Renal pelvis (tissue), 4 donors: ENCODE results near the gene TOMM40L. TPM values are rescaled to one million over a fixed set of nuclear protein-coding genes. Genes with fewer than 3 reads are reported as not detected.
"Not testable (repeated sequence)": the region's sequence is repeated elsewhere in the genome, so short reads cannot be mapped to it uniquely, and the experiment has no call there.

Experiments used
- DNase-seq: peaks from one replicate; pipeline ENCODE4 v3.0.0-alpha.2; 2013
- polyA plus RNA-seq, 3 donors: library from polyadenylated mRNA; unstranded; fragments of 120-200 nt; gene quantifications; one replicate each; pipeline ENCODE4 v1.2.1, GENCODE V29; 2013; ENCODE audit not compliant: insufficient read length in 3 of 3

The TOMM40L gene
- polyA plus RNA-seq, 3 donors = 14.3 to 16.5 (median 14.4) TPM

DNA sequence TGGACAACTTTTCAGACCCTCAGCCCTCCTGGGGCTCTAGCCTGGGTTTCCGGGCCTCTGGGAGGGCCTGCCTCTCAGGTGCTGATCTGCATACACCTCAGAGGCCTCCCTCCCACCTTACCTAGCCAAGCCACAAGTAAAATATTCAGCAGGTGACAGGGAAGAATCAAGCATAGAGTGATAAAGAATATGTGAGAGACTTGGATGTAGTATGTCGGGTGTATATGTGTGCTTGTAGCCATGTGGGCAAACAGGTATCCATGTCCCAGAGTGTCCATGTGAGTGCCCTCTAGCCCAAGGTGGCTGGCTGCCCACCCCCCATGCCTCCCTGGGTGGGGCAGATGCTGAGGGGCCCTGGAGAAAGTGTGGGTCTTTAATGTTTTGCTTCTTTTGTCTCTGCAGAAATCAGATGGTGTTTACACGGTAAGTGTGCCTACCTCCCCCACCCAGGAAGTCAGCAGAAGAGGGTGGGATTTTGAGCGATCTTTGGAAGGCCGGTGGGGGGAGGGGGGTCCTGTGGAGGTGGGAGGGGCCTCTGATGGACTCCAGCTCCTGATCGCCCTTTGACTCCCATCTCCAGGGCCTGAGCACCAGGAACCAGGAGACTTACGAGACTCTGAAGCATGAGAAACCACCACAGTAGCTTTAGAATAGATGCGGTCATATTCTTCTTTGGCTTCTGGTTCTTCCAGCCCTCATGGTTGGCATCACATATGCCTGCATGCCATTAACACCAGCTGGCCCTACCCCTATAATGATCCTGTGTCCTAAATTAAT, 7.4 kb upstream of the TOMM40L start:
- no peak for DNase-seq

DNA sequence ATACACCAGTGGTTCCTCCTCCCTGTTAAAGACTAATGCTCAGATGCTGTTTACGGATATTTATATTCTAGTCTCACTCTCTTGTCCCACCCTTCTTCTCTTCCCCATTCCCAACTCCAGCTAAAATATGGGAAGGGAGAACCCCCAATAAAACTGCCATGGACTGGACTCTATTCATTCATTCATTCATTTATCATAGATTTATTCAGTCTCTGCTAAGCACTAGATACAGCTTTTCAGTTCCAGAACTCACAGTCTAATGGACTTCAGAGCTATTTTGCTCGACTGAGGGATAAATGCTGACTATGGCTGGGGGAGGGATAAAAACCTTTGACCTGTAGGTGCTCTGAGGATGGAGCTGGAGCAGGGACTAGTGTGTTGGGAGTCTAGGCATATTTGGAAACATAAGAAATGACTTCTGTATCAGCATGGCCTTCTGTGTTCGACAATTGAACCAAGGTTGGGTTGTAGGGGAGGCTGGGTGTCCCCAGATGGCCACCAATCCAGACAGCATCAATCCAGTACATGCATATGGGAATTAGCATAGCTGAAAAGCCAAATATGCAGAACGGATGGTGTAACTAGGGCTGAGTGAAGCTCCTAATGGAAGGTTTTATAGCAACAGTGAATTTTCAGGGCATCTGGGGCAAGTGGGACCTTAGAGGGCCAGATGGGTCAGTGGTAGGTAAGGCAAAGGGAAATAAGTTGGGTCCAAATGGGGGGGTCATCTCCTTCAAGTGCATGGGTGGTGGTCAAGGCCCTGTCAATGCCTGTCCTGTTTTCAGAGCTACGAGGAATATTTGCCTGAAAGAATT, 6.6 kb upstream of the TOMM40L start:
- no peak for DNase-seq

DNA sequence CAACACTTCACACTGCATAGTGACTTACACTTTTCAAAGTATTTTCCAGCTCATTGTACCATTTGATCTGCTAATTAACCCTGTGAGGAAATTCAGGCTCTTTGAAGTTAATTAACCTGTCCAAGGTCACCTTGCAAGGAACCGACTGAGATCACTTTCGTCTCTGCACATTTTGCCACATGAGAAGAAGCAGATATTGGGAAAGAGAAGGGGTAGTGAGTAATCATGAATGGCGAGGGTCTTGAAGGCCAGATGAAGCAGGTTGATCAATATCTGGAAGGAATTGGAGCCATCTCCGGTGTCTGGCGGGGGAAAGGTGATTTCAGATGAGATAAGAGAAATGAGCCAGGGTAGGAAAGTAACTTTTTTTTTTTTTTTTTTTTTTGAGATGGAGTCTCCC, 5.9 kb upstream of the TOMM40L start:
- no peak for DNase-seq

DNA sequence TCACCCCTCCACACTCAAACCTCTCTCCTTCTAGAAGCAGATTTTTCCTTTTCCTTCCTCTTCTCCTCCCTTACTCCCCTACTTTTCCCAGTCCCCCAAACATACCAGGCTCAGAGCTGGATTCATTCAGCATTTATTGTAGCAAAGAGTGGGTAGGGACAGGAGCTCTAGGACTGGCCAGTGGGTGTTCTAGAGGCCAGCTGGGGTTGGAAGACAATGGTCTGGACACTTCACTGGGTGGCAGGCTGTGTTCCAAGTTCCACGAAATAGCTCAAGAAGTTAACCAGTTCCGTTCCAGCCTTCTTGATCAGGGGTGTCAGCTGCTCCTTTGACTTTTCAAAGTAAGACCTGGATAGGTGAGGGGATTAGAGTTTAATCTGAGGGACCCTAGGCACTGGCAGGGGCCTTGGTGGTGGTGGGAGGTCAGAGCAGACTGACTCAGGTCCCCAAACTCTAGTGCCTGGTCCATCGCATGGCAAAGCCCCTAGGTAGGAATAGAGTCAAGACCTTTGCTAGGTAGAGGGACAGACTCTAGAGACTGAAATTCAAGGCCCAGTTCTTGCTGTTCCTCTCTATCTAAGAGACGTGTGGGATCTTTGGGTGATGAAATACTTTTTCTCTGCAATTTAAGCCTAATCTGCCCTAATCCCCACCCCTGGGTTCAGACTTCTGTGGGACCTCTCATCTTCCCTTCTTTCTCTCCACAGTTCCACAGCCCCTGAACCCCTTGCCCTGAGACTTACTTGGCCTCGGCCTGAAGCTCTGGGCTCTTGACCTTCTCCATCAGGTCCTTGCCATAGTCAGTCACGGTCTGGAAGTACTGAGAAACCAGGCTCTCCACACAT, 3.5 kb upstream of the TOMM40L start:
- no peak for DNase-seq

DNA sequence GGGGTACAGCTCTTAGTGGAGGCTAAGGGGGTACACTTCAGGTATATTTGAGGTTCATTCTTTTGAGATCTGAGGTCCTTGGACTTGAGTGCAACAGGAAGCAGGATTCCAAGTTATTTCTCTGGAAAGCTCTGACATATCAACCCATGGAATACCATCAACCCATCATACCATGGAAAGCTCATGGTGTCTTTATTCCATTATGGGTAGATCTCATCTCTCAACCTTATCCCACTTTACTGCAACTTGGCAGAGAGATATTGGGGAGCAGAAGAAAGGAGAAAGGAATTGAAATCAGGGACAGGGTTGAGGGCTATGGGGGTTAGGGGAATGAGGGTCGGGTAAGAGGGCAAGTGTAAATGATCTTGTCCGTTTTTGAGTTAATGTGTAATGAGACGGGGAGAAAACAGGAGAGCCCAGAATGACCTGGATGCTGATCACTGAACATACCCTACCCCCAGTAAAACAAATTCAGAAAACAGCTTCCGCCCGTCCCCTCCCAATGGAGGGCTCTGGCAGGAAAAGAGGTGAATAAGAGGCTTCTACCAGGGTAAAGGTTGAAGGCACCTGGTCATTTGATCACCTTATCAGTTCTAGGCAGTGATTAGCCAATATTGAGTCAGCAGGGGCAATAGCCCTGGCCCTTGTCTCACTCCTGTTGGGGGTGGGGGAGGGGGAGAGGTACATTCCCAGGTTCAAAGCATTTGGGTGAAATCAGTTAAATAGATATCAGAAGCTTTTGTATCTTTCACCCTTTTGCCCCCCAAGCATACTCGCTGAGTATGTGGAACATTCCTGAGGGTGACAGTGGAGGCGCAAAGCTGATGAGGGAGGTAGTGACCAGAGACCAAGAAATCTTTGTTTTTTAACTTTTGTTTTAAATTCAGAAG, 1.8 kb upstream of the TOMM40L start:
- no peak for DNase-seq

DNA sequence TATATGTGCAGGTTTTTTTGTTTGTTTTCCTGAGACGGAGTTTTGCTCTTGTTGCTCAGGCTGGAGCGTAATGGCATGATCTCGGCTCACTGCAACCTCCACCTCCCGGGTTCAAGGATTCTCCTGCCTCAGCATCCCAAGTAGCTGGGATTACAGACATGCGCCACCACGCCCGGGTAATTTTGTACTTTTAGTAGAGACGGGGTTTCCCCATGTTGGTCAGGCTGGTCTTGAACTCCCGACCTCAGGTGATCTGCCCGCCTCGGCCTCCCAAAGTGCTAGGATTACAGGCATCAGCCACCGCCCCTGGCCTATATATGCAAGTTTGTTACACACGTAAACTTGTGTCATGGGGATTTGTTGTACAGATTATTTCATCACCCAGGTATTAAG, 1.2 kb upstream of the TOMM40L start:
- not testable (repeated sequence) for DNase-seq

DNA sequence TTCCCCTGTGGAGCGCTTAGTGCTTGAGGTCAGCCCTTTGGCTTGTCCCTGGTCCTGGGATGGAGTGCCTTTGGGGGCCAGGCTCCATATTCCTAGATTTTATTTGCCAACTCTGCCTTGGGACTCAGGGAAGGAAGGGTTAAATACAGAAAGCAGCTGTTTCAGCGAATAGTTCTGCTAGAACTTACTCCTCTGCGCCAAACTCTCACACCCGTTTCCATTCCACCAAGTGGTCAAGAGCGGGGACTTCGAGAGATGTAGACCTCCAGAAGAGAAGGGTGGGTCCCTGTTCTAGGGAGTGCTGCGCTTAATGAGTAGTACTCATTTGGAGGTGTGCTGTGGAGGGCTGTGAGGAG, 704 bp upstream of the TOMM40L start:
- DNase-seq = no peak

DNA sequence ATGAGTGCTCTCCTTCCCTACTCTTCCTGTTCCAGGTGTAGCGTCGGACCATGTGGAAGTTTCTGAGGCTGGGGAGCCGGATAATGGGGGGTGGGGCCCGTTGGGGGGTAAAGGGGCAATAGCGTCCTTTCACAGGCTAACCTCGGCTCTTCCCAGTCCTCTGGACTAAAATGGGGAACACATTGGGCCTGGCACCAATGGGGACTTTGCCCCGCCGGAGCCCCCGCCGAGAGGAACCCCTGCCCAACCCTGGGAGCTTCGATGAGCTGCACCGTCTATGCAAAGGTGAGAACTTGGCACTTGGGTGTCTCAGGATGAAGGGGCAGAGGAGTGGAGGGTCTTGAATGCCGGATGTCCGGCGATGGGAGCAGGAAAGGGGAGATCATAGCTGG, 456 bp downstream of the TOMM40L start:
- no peak for DNase-seq

DNA sequence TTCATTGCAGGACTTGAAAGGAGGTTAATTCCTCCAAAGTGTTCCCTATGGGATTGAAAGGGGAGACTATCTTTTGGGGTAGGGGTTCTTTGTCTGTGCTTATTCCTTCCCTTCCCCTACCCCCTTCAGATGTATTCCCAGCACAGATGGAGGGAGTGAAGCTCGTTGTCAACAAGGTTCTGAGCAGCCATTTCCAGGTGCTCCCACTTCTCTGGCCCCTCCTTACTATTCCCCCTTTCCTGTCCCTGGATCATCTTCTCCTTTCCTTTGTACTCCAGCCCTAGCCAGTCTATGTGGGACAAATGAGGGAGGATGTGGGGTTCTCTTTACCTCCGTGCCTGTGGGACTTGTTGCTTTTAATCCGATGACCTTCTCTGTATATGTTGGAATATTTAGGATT, 899 bp downstream of the TOMM40L start:
- DNase-seq = no peak

DNA sequence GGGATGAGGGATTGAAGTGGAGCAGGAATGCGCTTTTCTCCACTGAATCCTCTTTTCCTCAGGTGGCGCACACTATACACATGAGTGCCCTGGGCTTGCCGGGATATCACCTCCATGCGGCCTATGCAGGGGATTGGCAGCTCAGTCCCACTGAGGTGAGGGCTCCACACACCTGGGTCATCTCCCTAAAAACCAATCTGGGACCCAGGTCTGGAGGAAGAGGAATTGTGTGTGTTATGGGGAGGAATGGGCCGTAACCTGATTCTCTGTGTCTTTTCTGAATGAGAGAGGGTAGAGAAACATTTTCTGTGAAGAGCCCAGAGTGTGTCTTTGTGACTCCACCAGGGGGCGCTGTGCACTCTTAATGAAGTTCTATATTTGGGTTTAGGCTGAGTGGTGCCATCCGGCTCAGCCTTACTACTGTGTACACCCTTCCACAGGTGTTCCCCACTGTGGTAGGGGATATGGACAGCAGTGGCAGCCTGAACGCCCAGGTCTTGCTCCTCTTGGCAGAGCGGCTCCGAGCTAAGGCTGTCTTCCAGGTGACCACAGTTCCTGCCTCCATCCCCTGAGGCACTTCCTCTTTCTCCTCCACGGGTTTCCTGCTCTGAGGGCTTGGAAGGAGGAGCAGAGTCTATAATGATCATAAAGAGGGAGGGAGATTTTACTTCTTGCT, 1.5 kb downstream of the TOMM40L start:
- DNase-seq = peak; percentile 71

DNA sequence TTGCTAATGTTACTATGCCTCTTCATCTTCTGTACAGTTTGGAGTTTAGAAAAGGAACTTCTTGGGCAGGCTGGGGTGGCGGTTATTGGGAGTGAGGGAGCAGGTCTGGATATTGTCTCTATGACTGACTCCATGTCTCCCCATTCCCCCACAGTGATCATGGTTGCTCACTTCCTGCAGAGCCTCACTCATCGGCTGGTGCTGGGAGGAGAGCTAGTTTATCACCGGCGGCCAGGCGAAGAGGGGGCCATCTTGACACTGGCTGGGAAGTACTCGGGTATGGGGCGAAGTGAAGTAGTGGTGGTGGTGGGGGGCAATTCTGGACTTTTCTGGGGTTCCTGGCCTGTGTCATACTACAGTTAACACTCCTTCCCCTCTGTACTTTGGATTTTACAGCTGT, 2.2 kb downstream of the TOMM40L start:
- DNase-seq = no peak

DNA sequence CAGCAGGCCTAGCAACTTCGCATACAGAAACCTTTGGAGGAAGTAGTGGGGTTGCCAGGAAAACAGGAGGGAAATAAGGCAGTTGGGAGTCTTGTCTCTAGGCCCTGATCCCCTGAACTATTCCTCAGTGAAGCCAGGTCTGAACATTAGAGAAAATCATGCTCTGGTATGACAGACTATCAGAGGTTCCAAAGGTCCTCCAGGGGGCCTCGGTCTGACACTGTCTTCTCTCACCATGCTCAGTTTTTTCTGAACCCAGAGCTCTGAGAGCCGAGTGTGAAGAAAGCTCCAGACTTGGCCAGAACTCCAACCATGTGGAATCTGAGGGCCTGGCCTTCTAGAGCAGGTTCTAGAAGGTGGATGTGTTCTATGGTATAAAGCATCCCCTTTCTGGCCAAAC, 4.0 kb downstream of the TOMM40L start:
- DNase-seq = no peak

DNA sequence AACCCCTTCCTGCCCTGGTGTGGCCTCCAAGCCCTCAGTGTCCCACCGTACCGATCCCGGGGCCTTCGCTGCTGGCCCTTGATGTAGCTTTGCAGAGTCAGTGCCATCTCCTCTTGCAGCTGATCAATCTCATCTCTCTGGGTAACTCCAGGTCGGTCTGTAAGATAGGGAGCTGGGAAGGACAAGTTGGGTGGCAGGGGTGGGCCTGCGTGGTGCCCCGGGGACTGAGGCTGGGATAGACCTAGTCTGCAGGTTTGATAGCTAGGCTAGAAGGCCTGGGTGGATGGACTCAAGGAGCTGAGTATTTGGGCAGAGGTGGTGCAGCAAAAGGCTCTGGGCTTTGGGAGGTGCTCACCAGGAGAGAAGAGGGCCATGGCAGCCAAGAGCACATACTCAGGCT, 4.9 kb downstream of the TOMM40L start:
- DNase-seq = no peak

DNA sequence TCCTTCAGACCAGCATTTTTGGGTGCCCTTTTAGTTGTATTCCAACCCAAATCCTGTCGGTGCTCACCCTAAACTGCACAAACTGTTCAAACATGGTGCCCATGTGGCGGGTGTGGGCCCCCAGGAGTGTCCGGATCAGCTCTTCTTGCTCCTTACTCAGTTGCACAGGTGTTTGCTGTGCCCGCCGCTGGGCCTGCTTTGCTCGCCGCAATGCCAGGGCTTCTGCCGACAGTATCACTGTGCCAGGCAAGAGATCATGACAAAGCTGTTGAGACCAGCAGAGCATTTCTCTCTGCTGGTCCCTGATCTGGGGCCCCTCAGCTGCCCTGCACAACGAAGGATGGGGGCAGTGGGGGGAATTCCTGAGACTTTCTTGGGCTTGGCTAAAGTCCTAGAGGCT, 7.2 kb downstream of the TOMM40L start:
- no peak for DNase-seq

DNA sequence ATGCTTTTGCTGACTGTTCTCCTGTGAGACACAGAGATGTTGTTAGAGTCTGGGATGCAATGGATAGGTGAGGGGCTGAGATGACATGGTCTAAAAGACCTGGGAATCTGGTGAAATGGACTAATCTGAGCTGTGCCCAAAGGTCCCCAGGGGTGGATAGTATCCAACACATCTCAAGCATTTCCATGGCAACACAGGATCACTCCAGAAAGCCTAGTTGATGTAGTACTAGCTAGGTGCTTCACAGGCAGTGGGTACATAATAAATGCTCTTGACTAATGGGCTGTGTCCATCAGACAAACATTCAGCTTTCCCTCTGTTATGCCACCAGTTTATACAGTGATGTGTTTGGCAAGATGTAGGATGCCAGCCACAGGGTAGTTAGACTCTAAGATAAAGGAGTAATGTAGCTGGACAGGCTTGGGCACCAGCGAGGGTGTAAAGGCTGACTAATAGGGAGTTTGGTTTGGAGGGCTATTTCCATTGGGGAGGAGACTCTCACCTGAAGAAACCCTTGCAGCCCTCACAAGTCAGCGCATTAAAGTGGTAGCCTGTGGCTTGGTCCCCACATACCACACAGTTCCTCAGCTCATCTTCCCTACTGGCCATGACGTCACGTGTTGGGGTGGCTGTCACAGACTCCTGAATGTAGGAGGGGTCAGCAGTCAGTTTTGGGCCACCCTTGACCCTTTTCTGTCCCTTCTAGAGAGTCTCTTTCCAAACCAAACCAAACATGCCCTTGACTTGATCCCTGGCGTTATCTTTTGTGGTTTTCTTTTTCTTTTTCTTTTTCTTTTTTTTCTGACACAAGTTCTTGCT, 10.3 kb downstream of the TOMM40L start:
- DNase-seq = no peak

DNA sequence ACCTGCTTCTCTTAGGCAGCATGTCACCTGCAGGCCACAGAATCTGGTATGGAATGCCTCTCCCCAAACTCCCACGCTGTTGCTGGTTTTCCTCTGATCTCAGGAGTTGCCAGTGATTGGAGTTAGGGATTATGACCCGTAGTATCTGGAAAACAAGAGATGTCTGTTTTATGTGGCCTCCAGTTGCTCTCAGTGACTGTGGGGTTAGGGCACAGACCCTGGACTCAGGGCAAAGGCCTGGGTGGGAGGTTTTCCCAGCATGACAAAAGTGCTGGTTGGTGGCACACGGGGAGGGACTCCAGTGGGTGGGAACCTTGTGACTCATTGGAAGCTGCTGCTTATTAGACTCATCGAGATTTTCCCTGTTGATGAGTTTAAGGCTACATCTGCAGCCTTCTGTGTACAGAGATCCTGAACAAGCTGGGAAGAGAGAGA, 12.2 kb downstream of the TOMM40L start, which contains the start of gene NR1I3:
TSS of gene NR1I3 (minus strand) at position 165 of the 435 bp plus-strand sequence. CDS start 1,638 bp downstream, outside the sequence.
- DNase-seq = no peak

DNA sequence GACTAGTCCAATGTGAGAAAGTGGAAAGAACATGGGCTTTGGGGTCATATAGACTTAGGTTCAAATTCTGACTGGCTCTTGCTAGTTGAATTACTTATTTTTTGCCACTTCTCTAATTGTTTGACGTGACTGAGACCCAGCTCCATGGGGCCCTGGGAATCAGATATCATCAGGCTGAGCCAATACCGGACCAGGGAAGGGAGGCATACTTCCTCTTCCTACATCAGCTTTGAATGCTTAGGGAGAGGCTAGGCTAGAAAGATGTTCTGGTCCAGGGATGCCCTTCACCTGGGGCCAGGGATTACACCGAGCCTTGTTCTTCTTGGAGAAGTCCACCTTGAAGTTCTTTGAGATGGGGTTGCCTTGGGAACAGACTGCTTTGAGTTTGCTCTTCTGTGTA, 15.8 kb downstream of the TOMM40L start:
- DNase-seq = no peak

DNA sequence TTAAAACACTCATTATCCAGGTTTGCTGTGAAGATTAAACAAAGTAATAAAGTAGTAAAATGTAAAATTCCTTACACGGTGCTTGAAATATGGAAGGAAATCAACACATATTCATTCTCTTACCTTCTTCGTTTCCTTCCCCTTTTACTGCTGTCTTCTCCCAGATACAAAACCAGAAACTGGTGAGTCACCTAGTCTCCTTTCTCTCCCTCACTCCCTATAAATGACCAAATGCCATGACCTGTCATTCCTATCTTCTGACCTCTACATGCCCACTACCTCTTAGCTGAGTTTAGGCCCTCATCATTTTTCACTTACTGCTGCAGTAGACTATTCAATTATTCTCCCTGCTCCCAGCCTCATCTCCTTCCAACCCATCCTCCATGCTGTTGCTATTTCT, 16.5 kb downstream of the TOMM40L start:
- no peak for DNase-seq

DNA sequence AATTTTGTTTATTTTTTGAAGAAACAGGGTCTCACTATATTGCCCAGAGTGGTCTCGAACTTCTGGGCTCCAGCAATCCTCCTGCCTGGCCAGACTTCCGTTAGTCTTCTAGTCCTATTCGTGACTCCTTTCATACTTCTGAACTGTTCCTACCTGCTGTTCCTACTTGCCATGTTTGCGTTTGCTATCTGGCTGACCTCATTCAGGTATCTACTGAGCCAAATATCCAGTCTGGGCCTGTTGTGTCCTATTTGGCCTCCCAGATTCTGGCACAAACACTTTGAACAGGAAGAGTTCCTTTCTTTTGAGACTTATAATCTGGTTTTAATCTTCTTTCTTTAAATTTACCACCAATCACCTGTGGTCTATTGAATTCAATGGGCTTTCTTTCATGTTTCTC, 19.0 kb downstream of the TOMM40L start:
- no peak for DNase-seq

DNA sequence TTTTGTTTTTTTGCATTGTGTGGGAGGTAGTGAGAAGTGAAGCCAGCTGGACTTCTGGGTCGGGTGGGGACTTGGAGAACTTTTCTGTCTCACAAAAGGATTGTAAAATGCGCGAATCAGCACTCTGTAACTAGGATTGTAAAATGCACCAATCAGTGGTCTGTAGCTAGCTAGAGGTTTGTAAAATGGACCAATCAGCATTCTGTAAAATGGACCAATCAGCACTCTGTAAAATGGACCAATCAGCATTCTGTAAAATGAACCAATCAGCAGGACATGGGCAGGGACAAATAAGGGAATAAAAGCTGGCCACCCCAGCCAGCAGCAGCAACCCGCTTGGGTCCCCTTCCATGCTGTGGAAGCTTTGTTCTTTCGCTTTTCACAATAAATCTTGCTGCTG, 24.2 kb downstream of the TOMM40L start:
- not testable (repeated sequence) for DNase-seq
